HG02610 (cell line): Measurements from ENCODE around the gene SLC26A8.
A peak's percentile ranks its signal among the peaks of the same experiment; 100 is the strongest.
"Not testable (repeated sequence)": the region's sequence is repeated elsewhere in the genome, so short reads cannot be mapped to it uniquely, and the experiment has no call there.

ENCODE experiments used
- ATAC-seq: cut with Tn5 transposase; IDR thresholded peaks from one replicate; pipeline ENCODE4 v1.9.1; 2021; ENCODE audit warnings: mild to moderate bottlenecking, moderate library complexity; ENCODE audit not compliant: unreplicated experiment

The SLC26A8 gene

GRCh38 chr6:35919085-35919826, 105.2 kb downstream of the SLC26A8 start:
- peak; percentile 16 for ATAC-seq

- ATAC-seq: not testable (repeated sequence)
These were observed 107.5 kb downstream of the SLC26A8 start for GRCh38 chr6:35916893-35917292.

GRCh38 chr6:35916056-35916455, 108.4 kb downstream of the SLC26A8 start:
- no peak for ATAC-seq

- no peak for ATAC-seq
These were observed 109.9 kb downstream of the SLC26A8 start for GRCh38 chr6:35914536-35914935.

- ATAC-seq: no peak
These were observed 112.4 kb downstream of the SLC26A8 start for GRCh38 chr6:35911871-35912653.

- ATAC-seq: not testable (repeated sequence)
These were observed 114.9 kb downstream of the SLC26A8 start for GRCh38 chr6:35909571-35909970.

GRCh38 chr6:35908753-35909401, 115.6 kb downstream of the SLC26A8 start:
- not testable (repeated sequence) for ATAC-seq

GRCh38 chr6:35907750-35908149, 116.7 kb downstream of the SLC26A8 start:
- no peak for ATAC-seq

GRCh38 chr6:35906499-35906846, 118.0 kb downstream of the SLC26A8 start:
- ATAC-seq: no peak

GRCh38 chr6:35905841-35906498, 118.5 kb downstream of the SLC26A8 start:
- no peak for ATAC-seq

- no peak for ATAC-seq
These were observed 119.2 kb downstream of the SLC26A8 start for GRCh38 chr6:35905141-35905785.

GRCh38 chr6:35903679-35904078, 120.8 kb downstream of the SLC26A8 start:
- no peak for ATAC-seq

GRCh38 chr6:35900448-35900847, 124.0 kb downstream of the SLC26A8 start:
- no peak for ATAC-seq

GRCh38 chr6:35898003-35898402, 126.4 kb downstream of the SLC26A8 start:
- no peak for ATAC-seq

GRCh38 chr6:35897486-35897885, 127.0 kb downstream of the SLC26A8 start:
- ATAC-seq: no peak

GRCh38 chr6:35897036-35897435, 127.4 kb downstream of the SLC26A8 start:
- no peak for ATAC-seq

- ATAC-seq: no peak
These were observed 128.2 kb downstream of the SLC26A8 start for GRCh38 chr6:35896228-35896627.

GRCh38 chr6:35895560-35895959, 128.9 kb downstream of the SLC26A8 start:
- no peak for ATAC-seq

GRCh38 chr6:35894776-35895175, 129.7 kb downstream of the SLC26A8 start:
- ATAC-seq: no peak
